HuH-7.5 (cell line): Measurements from ENCODE around the gene PRDM16.

Experiments used
- DNase-seq: peaks from one replicate; pipeline ENCODE4 v3.0.0; 2011; ENCODE audit warnings: low spot score

PRDM16 gene

GRCh38 chr1:3069491-3070308 is 697 bp downstream of the PRDM16 start:
- DNase-seq = peak; percentile 97

DNA sequence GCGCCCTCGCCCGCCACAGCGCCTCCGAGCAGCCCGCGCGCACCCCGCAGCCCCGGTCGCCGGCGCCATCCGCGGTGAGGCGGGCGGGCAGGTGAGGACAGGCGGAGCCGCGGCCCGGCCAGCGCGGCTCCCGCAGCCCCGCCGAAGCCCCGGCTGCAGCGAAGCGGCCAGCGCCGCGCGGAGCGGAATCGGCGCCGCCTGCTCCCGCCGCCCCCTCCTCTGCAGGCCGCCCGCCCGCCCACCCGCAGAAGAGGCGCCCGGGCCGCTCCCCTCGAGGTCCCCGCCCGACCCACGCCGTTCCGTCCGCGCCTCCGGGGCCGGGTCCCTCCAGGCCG is 1.3 kb downstream of the PRDM16 start:
- no peak for DNase-seq

DNA sequence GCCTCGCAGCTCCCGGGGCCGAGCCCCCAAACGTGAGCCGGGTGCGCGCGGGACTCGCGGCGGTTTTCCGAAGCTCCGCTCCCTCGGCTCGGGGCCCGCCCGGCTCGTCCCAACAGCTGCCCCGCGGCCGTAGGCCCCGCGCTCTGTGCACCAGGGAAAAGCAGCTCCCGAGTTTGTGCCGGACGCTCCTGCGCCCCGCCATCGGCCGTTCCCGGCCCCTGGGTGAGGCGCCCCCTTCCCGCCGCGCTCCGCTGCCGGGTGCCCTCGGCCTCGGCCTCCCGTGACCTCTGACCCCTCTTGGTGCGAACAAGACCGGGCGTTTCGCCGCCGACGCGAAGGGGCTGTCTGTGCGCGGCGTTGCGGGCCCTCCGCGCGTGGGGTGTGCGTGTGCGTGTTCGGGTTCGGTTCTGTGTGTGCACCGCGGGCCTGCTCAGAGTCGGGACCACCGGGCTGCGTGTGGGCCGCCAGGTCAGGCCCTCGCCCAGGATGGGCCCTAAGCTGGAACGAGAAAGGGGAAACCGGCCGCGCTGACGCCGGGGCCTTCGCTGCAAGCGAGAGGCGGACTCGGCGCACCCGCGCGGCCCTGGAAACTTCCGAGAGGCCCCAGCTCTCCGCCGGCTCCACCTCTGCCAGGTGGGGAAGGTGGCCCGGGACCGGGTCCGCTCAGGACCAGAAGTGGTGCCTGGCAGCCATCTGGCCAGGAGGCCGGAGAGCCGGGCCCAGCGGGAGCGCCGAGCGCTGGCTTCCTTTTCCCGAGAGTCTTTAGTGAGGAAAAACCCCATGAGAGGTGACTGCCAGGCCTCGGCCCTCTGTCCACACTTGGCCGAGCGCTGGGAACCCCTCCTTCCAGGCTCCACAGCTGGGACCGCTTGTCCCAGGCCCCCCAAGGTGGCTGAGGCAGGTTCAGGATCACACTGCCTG is 1.9 kb downstream of the PRDM16 start:
- no peak for DNase-seq

DNA sequence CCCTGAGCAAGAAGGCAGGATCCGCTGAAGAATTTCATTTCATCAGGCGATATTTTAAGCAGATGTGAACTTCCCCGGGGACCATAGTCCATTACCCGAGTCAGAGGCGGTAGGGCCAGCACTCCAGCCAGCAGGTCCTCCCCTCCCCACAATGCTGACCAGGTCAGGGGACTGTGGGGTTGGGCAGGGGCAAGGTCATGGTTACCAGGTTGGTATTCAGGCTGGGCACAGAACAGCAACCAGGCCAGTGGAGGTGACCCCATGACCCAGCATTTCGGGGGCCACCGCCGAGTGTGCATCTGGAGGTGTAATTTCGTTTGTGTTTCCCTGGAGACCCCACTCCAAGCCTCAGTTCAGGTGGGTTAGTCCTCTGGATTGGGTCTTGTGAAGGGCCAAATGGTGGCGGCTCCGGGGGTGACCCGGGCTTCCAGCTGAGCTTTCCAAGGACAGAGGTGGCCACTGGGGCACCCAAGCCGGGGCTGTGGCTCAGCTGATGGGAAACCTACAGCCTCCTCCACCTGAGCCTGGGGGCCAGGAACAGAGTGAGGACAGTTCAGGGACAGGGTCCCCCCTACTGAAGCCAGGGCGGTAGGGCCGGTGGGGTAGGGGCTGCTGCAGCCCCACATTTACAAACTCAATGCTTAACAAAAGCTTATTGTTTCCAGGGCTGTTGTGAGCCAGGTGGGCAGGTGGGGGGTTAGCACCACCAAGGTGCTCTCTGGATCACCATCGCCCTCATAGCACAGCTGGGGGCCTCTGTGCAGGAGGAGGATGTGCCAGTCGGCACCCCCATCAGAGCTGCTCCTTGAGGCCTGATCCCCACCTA is 2.8 kb downstream of the PRDM16 start:
- no peak for DNase-seq

GRCh38 chr1:3072391-3073185 is 3.6 kb downstream of the PRDM16 start:
- DNase-seq = no peak

DNA sequence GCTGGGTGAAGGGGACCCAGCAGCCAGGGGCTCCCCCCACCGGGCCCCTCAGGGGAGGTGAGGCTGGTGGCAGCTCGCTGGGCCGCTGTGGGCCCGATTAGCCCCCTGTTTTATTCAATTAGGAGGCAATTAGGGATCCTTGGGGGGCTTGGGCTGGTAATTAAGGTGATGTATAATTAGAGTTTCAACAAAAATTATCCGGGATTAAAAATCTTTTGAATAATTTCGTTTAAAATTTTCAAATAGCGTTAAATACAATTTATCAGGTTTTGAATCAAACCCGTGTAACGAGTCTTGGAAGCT is 4.1 kb downstream of the PRDM16 start:
- no peak for DNase-seq

- no peak for DNase-seq
Measured at GRCh38 chr1:3073489-3074296, 4.7 kb downstream of the PRDM16 start.

GRCh38 chr1:3074297-3074741 is 5.3 kb downstream of the PRDM16 start:
- DNase-seq = no peak

DNA sequence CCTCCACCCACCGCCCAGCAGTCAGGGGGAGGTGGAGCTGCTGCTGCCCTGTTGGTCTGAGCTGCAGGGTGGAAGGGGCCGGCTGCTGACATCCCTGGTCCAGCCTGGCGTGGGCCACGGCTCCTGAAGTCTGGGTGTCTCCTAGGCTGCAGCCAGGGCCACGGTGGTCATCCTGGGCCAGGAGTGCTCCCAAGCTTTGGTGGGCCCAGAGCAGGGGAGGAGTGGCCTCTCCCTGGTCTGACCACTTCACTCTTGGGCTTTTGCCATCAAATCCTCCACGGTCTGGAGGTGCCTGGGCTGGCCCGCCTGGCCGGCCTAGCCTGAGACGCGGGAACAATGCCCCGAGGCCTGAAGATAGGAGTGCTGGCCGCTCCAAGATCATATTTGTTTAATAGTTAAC is 5.8 kb downstream of the PRDM16 start:
- DNase-seq = no peak

DNA sequence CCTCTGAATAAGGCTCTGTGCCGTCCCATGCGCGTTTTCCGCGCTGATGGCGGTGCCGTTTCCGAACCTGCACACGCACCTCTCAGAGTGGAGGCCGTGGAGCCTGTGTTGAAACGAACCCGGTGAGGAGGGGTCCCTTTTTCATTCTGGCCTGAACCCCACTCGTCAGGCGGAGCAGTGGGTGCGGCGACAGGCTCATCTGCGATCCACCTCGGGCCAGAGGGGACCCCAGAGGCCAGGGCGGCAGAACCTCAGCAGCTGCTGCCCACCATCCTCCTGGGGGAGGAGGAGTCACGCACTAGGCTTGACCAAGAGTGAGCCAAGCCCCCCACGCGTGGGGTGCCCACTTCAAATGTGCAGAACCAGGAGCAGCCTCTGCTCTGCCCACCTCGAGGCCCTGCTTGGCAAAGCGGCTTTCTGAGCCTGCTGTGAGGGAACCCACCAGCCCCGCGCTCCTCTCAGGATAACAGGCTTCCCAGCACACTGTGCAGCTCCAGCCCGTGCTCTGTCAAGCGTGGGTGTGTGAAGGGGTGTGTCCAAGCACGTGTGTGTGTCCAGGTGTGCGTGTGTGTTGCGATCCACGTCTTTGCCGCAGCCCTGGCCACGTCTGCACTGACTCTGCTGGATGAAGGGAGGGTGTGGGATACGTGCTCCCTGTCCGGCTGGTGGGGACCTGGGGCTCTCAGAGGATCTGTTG is 6.8 kb downstream of the PRDM16 start:
- DNase-seq = no peak

DNA sequence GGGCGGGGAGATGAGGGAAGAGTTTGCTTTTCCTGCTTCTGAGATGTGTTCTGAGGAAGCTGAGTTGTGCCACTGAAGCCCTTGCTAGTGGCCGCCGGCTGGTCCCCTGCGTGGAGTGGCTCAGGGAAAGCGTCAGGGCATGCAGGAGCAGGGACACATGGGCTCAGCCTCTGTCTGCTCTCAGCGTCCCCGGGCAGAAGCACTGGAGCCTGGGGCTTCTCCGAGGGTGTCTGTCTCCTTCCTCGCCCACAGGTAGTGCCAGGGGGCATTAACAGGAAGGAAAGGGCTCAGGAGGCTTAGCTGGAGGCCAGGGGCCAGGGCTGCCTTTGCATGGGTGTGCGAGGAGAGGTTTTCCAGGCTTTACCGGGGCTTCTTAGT is 7.3 kb downstream of the PRDM16 start:
- no peak for DNase-seq

DNA sequence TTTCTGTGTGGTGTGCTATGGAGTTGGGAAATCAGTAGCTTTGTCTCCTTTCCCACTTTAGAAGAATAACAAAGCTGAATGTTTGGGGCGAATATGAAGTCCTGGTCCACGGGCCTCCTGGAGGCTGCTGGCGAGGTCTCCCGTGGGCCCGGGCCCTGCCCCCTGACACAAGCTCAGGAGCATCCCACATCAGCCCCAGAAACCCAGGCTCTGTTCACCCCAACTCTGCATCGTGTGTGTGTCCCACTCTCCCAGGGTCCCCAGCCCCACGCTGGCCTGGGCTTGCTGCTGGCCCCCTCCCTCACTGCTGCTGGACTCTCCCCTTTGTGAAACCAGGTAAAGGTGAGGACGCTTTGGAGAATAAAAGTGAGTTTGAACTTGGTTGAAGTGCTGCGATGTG is 8.1 kb downstream of the PRDM16 start:
- no peak for DNase-seq

DNA sequence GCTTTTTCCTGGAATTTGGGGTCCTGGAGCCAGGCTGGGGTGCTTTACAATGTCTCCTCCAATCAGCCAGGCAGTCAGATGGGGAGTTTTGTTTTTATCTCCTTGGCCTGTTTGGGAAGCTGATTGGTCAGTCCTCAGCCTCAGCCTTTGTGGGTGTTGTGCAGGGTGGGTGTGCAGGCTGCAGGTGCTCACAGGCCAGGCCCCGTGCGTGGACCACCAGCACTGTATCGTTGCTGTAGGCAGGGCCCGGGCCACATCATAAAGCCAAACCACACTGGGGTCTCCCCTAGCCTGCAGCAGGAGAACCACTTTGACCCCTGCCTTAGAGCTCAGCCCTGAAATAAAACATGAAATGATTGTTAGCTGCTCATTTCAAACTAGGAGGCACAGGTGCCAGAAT is 8.6 kb downstream of the PRDM16 start:
- no peak for DNase-seq

DNA sequence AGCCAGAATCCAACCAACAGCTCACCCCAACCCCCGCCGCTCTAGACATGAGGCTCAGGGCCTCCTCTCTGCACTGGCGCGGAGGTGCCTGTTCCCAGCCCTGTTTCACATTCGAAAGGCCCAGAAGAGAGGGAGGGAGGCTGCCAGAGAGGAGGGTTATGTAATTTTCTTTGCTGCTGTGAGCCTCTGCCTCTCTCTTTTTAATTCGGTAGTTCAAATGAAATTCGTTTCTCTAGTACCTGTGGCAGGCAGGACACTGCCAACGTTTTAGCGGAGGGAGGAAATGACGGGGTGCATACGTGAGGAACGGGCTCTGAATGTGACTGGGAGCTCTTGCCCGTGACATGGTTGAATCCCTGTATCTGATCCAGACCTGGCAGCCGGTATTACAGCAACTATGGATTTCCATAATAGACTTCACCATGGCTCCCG is 9.4 kb downstream of the PRDM16 start:
- no peak for DNase-seq

DNA sequence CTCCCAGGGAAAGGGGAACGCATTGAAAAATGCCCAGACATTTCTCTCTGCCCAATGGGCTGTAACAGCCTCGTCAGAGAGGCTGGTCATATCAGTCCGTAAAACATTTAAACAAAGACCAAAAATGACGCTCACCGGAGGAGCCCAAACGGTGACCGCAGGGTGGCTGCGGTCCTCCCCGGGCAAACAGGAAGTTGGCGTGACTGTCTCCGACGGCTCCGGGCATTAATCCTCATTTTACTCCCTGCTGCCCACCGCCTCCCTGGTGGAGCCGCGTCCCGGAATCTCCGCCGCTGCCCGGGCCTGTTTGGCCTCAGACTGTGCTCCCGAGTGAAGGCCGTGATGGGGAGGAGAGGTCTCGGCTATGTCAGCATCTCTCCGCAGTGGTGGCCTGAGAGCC is 9.9 kb downstream of the PRDM16 start:
- DNase-seq = no peak

GRCh38 chr1:3079381-3080052 is 10.5 kb downstream of the PRDM16 start:
- no peak for DNase-seq

DNA sequence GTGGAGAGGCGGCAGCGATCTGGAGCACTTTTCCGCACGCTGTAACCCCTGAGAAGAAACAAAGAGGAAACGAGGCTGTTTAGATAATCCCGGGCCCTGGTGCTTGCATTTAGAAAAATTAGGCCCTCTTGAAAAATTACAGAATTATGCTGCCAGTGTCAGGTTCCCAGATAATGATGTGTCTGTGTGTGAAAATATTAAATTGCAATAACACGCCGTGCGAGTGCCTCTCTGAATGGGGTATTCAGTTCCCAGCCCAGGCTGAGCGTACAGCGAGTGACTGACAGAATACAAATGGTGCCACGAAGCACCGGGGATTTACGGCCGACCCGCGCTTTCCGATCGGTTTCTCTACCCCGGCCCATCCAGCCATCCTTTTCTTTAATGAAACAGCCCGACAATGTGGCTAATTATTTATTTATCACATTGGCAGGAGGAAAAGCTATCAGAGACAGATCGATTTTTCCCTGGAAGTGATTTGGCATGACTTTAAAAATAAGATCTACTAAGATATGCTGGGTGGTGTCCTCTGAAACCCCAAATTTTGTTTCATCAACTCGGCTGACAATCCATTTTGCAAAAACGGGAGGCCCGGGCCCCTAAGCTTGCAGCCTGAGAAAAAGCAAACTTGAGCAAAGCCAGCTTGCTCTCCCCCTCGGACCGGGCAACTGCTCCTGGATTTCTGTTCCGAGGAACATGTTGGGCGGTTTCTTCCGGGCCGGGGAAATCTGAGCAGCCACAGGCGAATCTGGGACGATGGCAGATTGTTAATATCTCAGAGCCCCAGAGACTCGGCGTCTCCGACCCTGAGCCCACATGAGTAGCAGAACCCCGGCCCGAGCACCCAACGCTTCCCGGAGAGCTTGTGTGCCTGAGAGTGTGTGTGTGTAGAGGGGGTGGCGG is 11.3 kb downstream of the PRDM16 start:
- no peak for DNase-seq

- DNase-seq = no peak
Measured at GRCh38 chr1:3081171-3081683, 12.2 kb downstream of the PRDM16 start.
